Endothelial cell of umbilical vein (primary cell): Measurements from ENCODE around the gene ZKSCAN1. TPM values are rescaled to one million over a fixed set of nuclear protein-coding genes. Genes with fewer than 3 reads are reported as not detected.

Source experiments
- BruUV-seq: library from RNA; stranded (reverse); fragments of 400-500 nt; replicated peaks from 2 replicates; lab custom pipeline; 2021; lab: Mats Ljungman, UMichigan
- CTCF ChIA-PET: fragments of 300-600, 350-600 bp; sonication (Branson Sonifier 250); formaldehyde crosslinking; loops from one replicate; lab custom pipeline; 2021; ENCODE audit warnings: antibody characterized with exemption, inconsistent platforms; lab: Charles Lee
- POLR2A ChIA-PET: fragments of 300-600, 350-600 bp; sonication (Branson Sonifier 250); formaldehyde crosslinking; loops from one replicate; lab custom pipeline; 2021; ENCODE audit warnings: antibody characterized with exemption, inconsistent platforms; lab: Charles Lee
- DNase-seq: peaks from one replicate; pipeline ENCODE4 v3.0.0-alpha.2; 2011; ENCODE audit warnings: low read depth, low spot score
- FAIRE-seq: peaks from 2 replicates; lab custom pipeline; 2011; peaks lifted over from hg19 to GRCh38; lab: Jason Lieb, UNC
- H2AFZ ChIP-seq: 2 replicates; pipeline ENCODE4 v1.6.0; 2012; ENCODE audit warnings: low read depth, low read length, control low read depth, inconsistent platforms
- H3K27ac ChIP-seq: 2 replicates; pipeline ENCODE4 v1.5.1; 2011; ENCODE audit warnings: low read depth, mild to moderate bottlenecking, control low read depth, low read length, moderate library complexity; ENCODE audit not compliant: insufficient read depth
- H3K27me3 ChIP-seq, 2 experiments: 2 replicates each; pipeline versions ENCODE4 v1.6.0 to v1.6.1; 2011; ENCODE audit warnings: low read length in 2 of 2, mixed read lengths in 1 of 2; ENCODE audit not compliant: control insufficient read depth in 2 of 2, insufficient read depth in 2 of 2
- H3K36me3 ChIP-seq, 2 experiments: 2 replicates in 1 of 2; 3 replicates in 1 of 2; pipeline ENCODE4 v1.5.1; 2011; ENCODE audit warnings: low read length in 2 of 2, mild to moderate bottlenecking in 1 of 2, moderate library complexity in 1 of 2; ENCODE audit not compliant: control insufficient read depth in 2 of 2, insufficient read depth in 2 of 2; ENCODE audit errors: extremely low read depth in 1 of 2
- H3K4me1 ChIP-seq: 3 replicates; pipeline ENCODE4 v1.5.1; 2011; ENCODE audit warnings: mild to moderate bottlenecking, low read length; ENCODE audit not compliant: control insufficient read depth, insufficient read depth; ENCODE audit errors: extremely low read depth
- H3K4me2 ChIP-seq: 2 replicates; pipeline ENCODE4 v1.6.1; 2011; ENCODE audit warnings: low read length, control low read depth, mixed read lengths; ENCODE audit not compliant: insufficient read depth
- H3K4me3 ChIP-seq, 3 experiments: fragments of 200-600 bp in 1 of 3; sonication (generic), shearing (Covaris generic) in 1 of 3; replicated peaks in 1 of 3; 2 replicates each; pipeline ENCODE4 v1.5.1; 2011 to 2016; ENCODE audit warnings: control low read depth in 3 of 3, low read length in 3 of 3, mild to moderate bottlenecking in 2 of 3, inconsistent platforms in 1 of 3, low read depth in 1 of 3, moderate library complexity in 1 of 3; ENCODE audit not compliant: insufficient read depth in 1 of 3
- H3K79me2 ChIP-seq: 2 replicates; pipeline ENCODE4 v1.6.0; 2012; ENCODE audit warnings: low read length, inconsistent platforms; ENCODE audit not compliant: control insufficient read depth, insufficient read depth
- H3K9ac ChIP-seq: replicated peaks from 2 replicates; pipeline ENCODE3; 2011; ENCODE audit warnings: low read length, control low read depth; ENCODE audit not compliant: insufficient read depth; ENCODE audit errors: extremely low read depth
- H3K9me1 ChIP-seq: replicated peaks from 3 replicates; pipeline ENCODE4 v1.6.0; 2011; ENCODE audit warnings: mild to moderate bottlenecking, low read length; ENCODE audit not compliant: control insufficient read depth, insufficient read depth; ENCODE audit errors: extremely low read depth
- H3K9me3 ChIP-seq: replicated peaks from 2 replicates; pipeline ENCODE4 v1.5.1; 2012; ENCODE audit warnings: low read length, inconsistent platforms; ENCODE audit not compliant: control insufficient read depth, insufficient read depth
- H4K20me1 ChIP-seq: replicated peaks from 2 replicates; pipeline ENCODE3; 2011; ENCODE audit warnings: mild to moderate bottlenecking, low read length; ENCODE audit not compliant: control insufficient read depth, insufficient read depth; ENCODE audit errors: extremely low read depth
- EZH2 ChIP-seq: IDR thresholded peaks from 2 replicates; pipeline ENCODE4 v1.6.1; 2012; ENCODE audit warnings: borderline replicate concordance, low read depth, mild to moderate bottlenecking, moderate library complexity, low read length, inconsistent platforms; ENCODE audit not compliant: severe bottlenecking
- FOS ChIP-seq: IDR thresholded peaks from 2 replicates; pipeline ENCODE4 v1.6.1; 2011; ENCODE audit warnings: mild to moderate bottlenecking, low read length, moderate library complexity, borderline replicate concordance; ENCODE audit not compliant: insufficient read depth
- GATA2 ChIP-seq: IDR thresholded peaks from 2 replicates; pipeline ENCODE4 v1.7.0; 2011; ENCODE audit warnings: low read depth, mild to moderate bottlenecking, moderate library complexity, mixed read lengths, low read length; ENCODE audit not compliant: insufficient read length, insufficient read depth
- JUN ChIP-seq: IDR thresholded peaks from 2 replicates; pipeline ENCODE4 v1.6.1; 2011; ENCODE audit warnings: borderline replicate concordance, low read depth; ENCODE audit not compliant: insufficient read length, insufficient read depth
- MYC ChIP-seq: IDR thresholded peaks from one replicate; pipeline ENCODE4 v1.6.1; 2011; ENCODE audit warnings: mild to moderate bottlenecking, low read depth, low read length
- POLR2A ChIP-seq: IDR thresholded peaks from 2 replicates; pipeline ENCODE4 v1.6.1; 2012; ENCODE audit warnings: low read depth, mild to moderate bottlenecking, control low read depth, low read length
- POLR2AphosphoS5 ChIP-seq: IDR thresholded peaks from 2 replicates; pipeline ENCODE4 v1.6.1; 2012; ENCODE audit warnings: low read depth, mild to moderate bottlenecking, control low read depth, low read length, moderate library complexity; ENCODE audit not compliant: insufficient read depth
- dilution Hi-C: fragments of 300-500 bp; cut with MboI; formaldehyde crosslinking; loops from one replicate; pipeline ENCODE4 v1.15.0; 2019; ENCODE audit warnings: low sequenced_read_pairs; ENCODE audit not compliant: extremely low pct_ligation_motif_present
- intact Hi-C: fragments of 100-400 bp; cut with micrococcal nuclease; formaldehyde crosslinking; loops from one replicate; pipeline ENCODE4 v1.10.0; 2022
- polyA plus RNA-seq, 4 experiments: library from polyadenylated mRNA; depleted of rRNA in 3 of 4; stranded (reverse) in 3 of 4; unstranded in 1 of 4; fragments of >200 nt; gene quantifications; 2 replicates each; pipeline versions ENCODE4 v1.2.1 to v1.2.3, GENCODE V29; 2011 to 2012; ENCODE audit warnings: missing spikeins in 1 of 4
- total RNA-seq: library from RNA; stranded (reverse); gene quantifications from 2 replicates; pipeline ENCODE4 v1.2.3, GENCODE V29; 2021
- TF ChIP-seq, protein P1 (sequence below): IDR thresholded peaks from 2 replicates; pipeline ENCODE4 v1.6.1; 2011; ENCODE audit not compliant: insufficient read depth, insufficient read length
- TF ChIP-seq, protein P2 (sequence below), 2 donors: IDR thresholded peaks; 1 replicate in 1 of 2; 2 replicates in 1 of 2; pipeline ENCODE4 v1.5.1; 2011; ENCODE audit warnings: low read length in 2 of 2, mild to moderate bottlenecking in 2 of 2, moderate library complexity in 2 of 2, control low read depth in 1 of 2, inconsistent platforms in 1 of 2, low read depth in 1 of 2; ENCODE audit not compliant: insufficient read depth in 1 of 2; ENCODE audit errors: extremely low read depth in 1 of 2

The ZKSCAN1 gene
- total and polyA plus RNA-seq, 2 donors (not counting 3 experiments of a cell fraction or from before 2014, with no cell fraction given), result 12.3 to 57.8 TPM

DNA sequence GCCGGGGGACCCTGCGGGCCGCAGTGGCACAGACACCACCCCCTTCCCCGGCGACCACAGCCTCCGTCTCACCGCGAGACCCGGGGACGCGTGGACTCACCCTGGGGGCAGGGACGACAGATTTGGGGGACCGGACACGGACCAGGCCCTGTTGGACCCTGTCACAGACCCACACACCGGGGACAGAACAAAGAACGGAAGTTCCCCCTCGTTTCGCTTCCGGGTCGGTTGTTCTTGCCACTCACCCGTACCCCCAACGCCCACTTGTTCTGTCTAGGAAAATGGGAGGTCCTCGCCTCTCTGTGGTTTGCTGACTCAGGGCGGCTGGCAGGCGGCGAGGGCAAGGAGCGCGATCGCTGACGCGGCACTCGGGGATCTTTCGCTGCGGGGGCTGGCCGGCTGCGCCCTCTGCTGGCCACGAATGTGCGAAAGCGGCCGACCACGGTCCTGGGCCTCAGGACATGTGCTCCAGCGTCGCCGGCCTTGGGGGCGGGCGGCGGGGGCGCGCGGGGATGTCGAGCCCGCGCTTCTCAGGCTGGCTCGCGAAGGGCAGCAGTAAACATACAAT, 66.2 kb downstream of the ZKSCAN1 start, which contains the start of gene ZNF3:
Gene ZNF3, minus strand, starts transcription at position 189 of the 568 bp plus-strand sequence. CDS start 4,366 bp downstream, outside the sequence.
- DNase-seq (peak; percentile 100), FAIRE-seq (peak; percentile 99)
- Histone ChIP-seq H3K4me3 (peak within 1 kb of the TSS; percentile 85 to 92 (median 89)), H4K20me1 (no peaks in the 10 kb centered on the region), H3K79me2 (peaks cover 41% of the 10 kb centered on the region), H3K4me1 (peaks cover 19% of the 10 kb centered on the region), H3K9me3 (no peaks in the 10 kb centered on the region), H2AFZ (no peak within 1 kb of the TSS), H3K9me1 (no peaks in the 10 kb centered on the region), H3K9ac (peak within 1 kb of the TSS; percentile 92), H3K4me2 (peak within 1 kb of the TSS; percentile 70), H3K27ac (peak within 1 kb of the TSS; percentile 78), H3K27me3 (no peaks in the 10 kb centered on the region), H3K36me3 (peaks cover 3 to 10% of the 10 kb centered on the region in 2 experiments)
- intact Hi-C loops, result loop anchor here (1.0 to 10.0 kb wide), 5 partner anchors 20 to 167 kb away; partner anchors contain the start of genes AP4M1, MCM7, TRIM4 and ZKSCAN1
- peak; percentile 87 for TF ChIP-seq POLR2AphosphoS5
- no peak for TF ChIP-seq GATA2
- TF ChIP-seq EZH2, result no peak
- TF ChIP-seq MYC, result peak; percentile 58
- TF ChIP-seq, protein P1, sequence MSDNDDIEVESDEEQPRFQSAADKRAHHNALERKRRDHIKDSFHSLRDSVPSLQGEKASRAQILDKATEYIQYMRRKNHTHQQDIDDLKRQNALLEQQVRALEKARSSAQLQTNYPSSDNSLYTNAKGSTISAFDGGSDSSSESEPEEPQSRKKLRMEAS, result peak; percentile 74
- peak; percentile 86 for TF ChIP-seq POLR2A
- TF ChIP-seq, protein P2, sequence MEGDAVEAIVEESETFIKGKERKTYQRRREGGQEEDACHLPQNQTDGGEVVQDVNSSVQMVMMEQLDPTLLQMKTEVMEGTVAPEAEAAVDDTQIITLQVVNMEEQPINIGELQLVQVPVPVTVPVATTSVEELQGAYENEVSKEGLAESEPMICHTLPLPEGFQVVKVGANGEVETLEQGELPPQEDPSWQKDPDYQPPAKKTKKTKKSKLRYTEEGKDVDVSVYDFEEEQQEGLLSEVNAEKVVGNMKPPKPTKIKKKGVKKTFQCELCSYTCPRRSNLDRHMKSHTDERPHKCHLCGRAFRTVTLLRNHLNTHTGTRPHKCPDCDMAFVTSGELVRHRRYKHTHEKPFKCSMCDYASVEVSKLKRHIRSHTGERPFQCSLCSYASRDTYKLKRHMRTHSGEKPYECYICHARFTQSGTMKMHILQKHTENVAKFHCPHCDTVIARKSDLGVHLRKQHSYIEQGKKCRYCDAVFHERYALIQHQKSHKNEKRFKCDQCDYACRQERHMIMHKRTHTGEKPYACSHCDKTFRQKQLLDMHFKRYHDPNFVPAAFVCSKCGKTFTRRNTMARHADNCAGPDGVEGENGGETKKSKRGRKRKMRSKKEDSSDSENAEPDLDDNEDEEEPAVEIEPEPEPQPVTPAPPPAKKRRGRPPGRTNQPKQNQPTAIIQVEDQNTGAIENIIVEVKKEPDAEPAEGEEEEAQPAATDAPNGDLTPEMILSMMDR (IDR thresholded peaks at IDR 0.05; ENCODE audit: extremely low read depth in 1 of 2, insufficient read depth in 1 of 2, low read depth in 1 of 2, low read length in 2 of 2), result peak; percentile 96 to 98
- TF ChIP-seq FOS, result peak; percentile 67
- TF ChIP-seq JUN, result no peak
- no TSS peak for BruUV-seq
- CTCF ChIA-PET, result interaction anchor here (0.9 to 1.9 kb wide), 7 partner anchors 18 to 91 kb away, joined by 3 to 17 read pairs (median 5); partner anchors contain the start of genes AP4M1, MBLAC1 and MCM7
- POLR2A ChIA-PET, result interaction anchor here (1.1 to 1.5 kb wide), 2 partner anchors 20 kb away, joined by 8 to 15 read pairs; partner anchors contain the start of genes AP4M1 and MCM7
- dilution Hi-C loops, result no loop called here
